Measurements from ENCODE around the gene MAP2K5. TPM values are rescaled to one million over a fixed set of nuclear protein-coding genes. Genes with fewer than 3 reads are reported as not detected.

MAP2K5 gene
- total RNA-seq, 1 donor from 2014 or later, result 26.7 TPM

- Mint-ChIP-seq H3K27ac (no peak overlapping the region), H3K36me3 (ENCODE audit: low read depth) (peaks cover 23% of the 10 kb centered on the region), H3K4me3 (no peak overlapping the region), H3K9me3 (no peaks in the 10 kb centered on the region), H3K27me3 (no peaks in the 10 kb centered on the region), H3K4me1 (peaks cover 18% of the 10 kb centered on the region)
- DNase-seq (no peak), ATAC-seq (ENCODE audit: low read depth) (no peak)
- intact Hi-C loops (cut with micrococcal nuclease), result loop anchor here (10.0 kb wide), 2 partner anchors 464 to 506 kb away; partner anchors contain the start of gene PIAS1
- CTCF ChIA-PET, result no interaction called here
- POLR2A ChIA-PET, result no interaction called here
- TF ChIP-seq CTCF (IDR thresholded peaks at IDR 0.05), result no peak
Observed at GRCh38 chr15:67548236-67548852, 5.8 kb downstream of the MAP2K5 start.

- Mint-ChIP-seq H3K4me1 (peaks cover 11% of the 10 kb centered on the region), H3K9me3 (no peaks in the 10 kb centered on the region), H3K36me3 (ENCODE audit: low read depth) (peaks cover 24% of the 10 kb centered on the region), H3K27ac (no peak overlapping the region), H3K4me3 (no peak overlapping the region), H3K27me3 (no peaks in the 10 kb centered on the region)
- no peak for DNase-seq
- ChIA-PET CTCF (no interaction called here), POLR2A (interaction anchor here (0.7 kb wide), 1 partner anchor 11 kb away, joined by 3 read pairs; no protein-coding TSS in a partner anchor)
- no peak for TF ChIP-seq CTCF (IDR thresholded peaks at IDR 0.05)
- no peak for ATAC-seq (ENCODE audit: low read depth)
- intact Hi-C loops (cut with micrococcal nuclease), result loop anchor here (10.0 kb wide), 2 partner anchors 464 to 506 kb away; partner anchors contain the start of gene PIAS1
Observed at GRCh38 chr15:67548862-67549651, 6.6 kb downstream of the MAP2K5 start.

GRCh38 chr15:67549736-67550135 lies 7.2 kb downstream of the MAP2K5 start:
- H3K36me3 Mint-ChIP-seq (ENCODE audit: low read depth), result peaks cover 25% of the 10 kb centered on the region

GRCh38 chr15:67550522-67550921 lies 8.0 kb downstream of the MAP2K5 start:
- Mint-ChIP-seq H3K27ac (no peak overlapping the region), H3K4me1 (peaks cover 4% of the 10 kb centered on the region), H3K36me3 (ENCODE audit: low read depth) (peaks cover 30% of the 10 kb centered on the region), H3K27me3 (no peaks in the 10 kb centered on the region), H3K4me3 (no peak overlapping the region), H3K9me3 (no peaks in the 10 kb centered on the region)
- CTCF ChIA-PET, result no interaction called here
- ATAC-seq (ENCODE audit: low read depth) (no peak), DNase-seq (no peak)
- intact Hi-C loops (cut with micrococcal nuclease), result no loop called here
- no peak for TF ChIP-seq CTCF (IDR thresholded peaks at IDR 0.05)
- POLR2A ChIA-PET, result no interaction called here

More at GRCh38 chr15:67549736-67550135, 7.2 kb downstream of the MAP2K5 start:
- intact Hi-C loops (cut with micrococcal nuclease), result loop anchor here (10.0 kb wide), 2 partner anchors 465 to 505 kb away; partner anchors contain the start of gene PIAS1
- H3K4me1 Mint-ChIP-seq, result peaks cover 5% of the 10 kb centered on the region
- CTCF ChIA-PET, result no interaction called here
- no peak overlapping the region for H3K27ac Mint-ChIP-seq
- no peaks in the 10 kb centered on the region for H3K27me3 Mint-ChIP-seq
- H3K9me3 Mint-ChIP-seq, result no peaks in the 10 kb centered on the region
- no peak overlapping the region for H3K4me3 Mint-ChIP-seq
- DNase-seq, result no peak
- POLR2A ChIA-PET, result no interaction called here
- ATAC-seq (ENCODE audit: low read depth), result no peak
- TF ChIP-seq CTCF (IDR thresholded peaks at IDR 0.05), result no peak

GRCh38 chr15:67551207-67551743 lies 8.8 kb downstream of the MAP2K5 start:
- ATAC-seq (ENCODE audit: low read depth), result no peak
- intact Hi-C loops (cut with micrococcal nuclease), result no loop called here

More at GRCh38 chr15:67551207-67551743, 8.8 kb downstream of the MAP2K5 start:
- Mint-ChIP-seq H3K36me3 (ENCODE audit: low read depth) (peaks cover 32% of the 10 kb centered on the region), H3K4me3 (no peak overlapping the region), H3K9me3 (no peaks in the 10 kb centered on the region), H3K27me3 (no peaks in the 10 kb centered on the region), H3K4me1 (peaks cover 4% of the 10 kb centered on the region), H3K27ac (no peak overlapping the region)
- no peak for TF ChIP-seq CTCF (IDR thresholded peaks at IDR 0.05)
- ChIA-PET CTCF (no interaction called here), POLR2A (no interaction called here)
- no peak for DNase-seq
